ENCODE data around the gene LOC128125822.

- TF ChIP-seq, protein P1, sequence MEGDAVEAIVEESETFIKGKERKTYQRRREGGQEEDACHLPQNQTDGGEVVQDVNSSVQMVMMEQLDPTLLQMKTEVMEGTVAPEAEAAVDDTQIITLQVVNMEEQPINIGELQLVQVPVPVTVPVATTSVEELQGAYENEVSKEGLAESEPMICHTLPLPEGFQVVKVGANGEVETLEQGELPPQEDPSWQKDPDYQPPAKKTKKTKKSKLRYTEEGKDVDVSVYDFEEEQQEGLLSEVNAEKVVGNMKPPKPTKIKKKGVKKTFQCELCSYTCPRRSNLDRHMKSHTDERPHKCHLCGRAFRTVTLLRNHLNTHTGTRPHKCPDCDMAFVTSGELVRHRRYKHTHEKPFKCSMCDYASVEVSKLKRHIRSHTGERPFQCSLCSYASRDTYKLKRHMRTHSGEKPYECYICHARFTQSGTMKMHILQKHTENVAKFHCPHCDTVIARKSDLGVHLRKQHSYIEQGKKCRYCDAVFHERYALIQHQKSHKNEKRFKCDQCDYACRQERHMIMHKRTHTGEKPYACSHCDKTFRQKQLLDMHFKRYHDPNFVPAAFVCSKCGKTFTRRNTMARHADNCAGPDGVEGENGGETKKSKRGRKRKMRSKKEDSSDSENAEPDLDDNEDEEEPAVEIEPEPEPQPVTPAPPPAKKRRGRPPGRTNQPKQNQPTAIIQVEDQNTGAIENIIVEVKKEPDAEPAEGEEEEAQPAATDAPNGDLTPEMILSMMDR (IDR thresholded peaks at IDR 0.05 in 2 of 3, conservative IDR thresholded peaks at IDR 0.05 in 1 of 3; ENCODE audit: control insufficient read depth in 2 of 3, extremely low read depth in 1 of 3, insufficient read depth in 1 of 3, low read depth in 3 of 3, low read length in 3 of 3) = no peak
- TF ChIP-seq ZBTB33 (IDR thresholded peaks at IDR 0.05) (no peak), E2F4 (IDR thresholded peaks at IDR 0.05; ENCODE audit: low read depth, low read length) (no peak), NFYB (IDR thresholded peaks at IDR 0.05; ENCODE audit: insufficient read depth, low read depth, low read length) (no peak), RFX5 (IDR thresholded peaks at IDR 0.05; ENCODE audit: low read depth, low read length) (no peak), SRF (IDR thresholded peaks at IDR 0.05; ENCODE audit: low read depth in 2 of 2, low read length in 2 of 2) (no peak), POLR2A (IDR thresholded peaks at IDR 0.05; ENCODE audit: low read depth, low read length) (no peak), GATAD2B (conservative IDR thresholded peaks at IDR 0.05; ENCODE audit: low read depth) (no peak), POLR2AphosphoS5 (IDR thresholded peaks at IDR 0.05; ENCODE audit: low read length) (no peak)
These were observed 11.0 kb upstream of the LOC128125822 start for GRCh38 chr6:63561288-63561687.

Measured in GM12878 (cell line).